Thyroid gland (tissue), 4 donors: ENCODE measurements around the gene PPP1R9A.

Experiments used
- POLR2A ChIP-seq, 2 donors: fragments of 450-650 bp; IDR thresholded peaks; one replicate each; pipeline ENCODE4 v1.6.1; 2017; ENCODE audit warnings: antibody characterized with exemption in 2 of 2, mild to moderate bottlenecking in 2 of 2, moderate library complexity in 1 of 2
- TF ChIP-seq, protein P1 (sequence below), 6 experiments: fragments of 200-600 bp in 3 of 6; fragments of 450-650 bp in 3 of 6; sonication (generic) in 3 of 6; IDR thresholded peaks; one replicate each; pipeline ENCODE4 v1.5.1; 2016 to 2019; ENCODE audit warnings: antibody characterized with exemption in 6 of 6, mild to moderate bottlenecking in 2 of 6, inconsistent platforms in 1 of 6, moderate library complexity in 1 of 6

DNA sequence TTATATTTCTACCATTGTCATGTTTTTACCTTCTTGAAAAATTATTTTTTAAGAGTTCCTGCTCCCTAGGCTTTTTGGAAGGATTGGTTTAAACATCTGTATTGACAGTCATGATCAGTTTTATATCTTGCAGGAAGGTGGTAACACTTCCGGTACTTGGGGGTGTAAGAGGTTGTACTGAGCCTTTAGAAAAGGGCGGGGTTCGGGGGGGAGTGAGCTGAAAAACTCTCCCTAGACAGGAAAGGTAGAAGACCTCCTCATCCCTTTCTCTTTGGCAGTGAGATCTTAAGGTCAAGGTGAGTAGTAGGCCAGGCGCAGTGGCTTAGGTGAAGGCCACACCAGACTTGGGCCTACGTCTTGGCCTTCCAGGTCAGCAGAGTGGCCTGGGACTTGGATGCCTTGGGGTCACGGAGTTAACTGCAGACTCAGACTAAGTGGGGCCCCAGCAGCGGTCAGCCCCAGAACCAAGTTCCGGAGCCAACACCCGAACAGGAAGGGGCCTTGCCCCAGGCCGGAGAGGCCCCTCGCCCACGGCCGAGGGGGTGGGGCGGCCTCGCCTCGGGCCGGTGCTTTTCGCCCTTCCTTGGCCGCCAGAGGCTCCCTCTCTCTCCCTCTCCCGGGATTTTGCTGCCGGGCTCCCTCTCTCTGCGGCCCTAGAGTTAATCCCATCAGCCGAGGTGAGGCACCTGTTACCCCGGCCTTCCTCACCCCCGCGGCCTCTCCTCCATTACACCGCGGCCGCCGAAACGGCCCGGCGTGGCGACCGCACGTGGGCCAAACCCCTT is at the start of gene PPP1R9A:
- TF ChIP-seq, protein P1, sequence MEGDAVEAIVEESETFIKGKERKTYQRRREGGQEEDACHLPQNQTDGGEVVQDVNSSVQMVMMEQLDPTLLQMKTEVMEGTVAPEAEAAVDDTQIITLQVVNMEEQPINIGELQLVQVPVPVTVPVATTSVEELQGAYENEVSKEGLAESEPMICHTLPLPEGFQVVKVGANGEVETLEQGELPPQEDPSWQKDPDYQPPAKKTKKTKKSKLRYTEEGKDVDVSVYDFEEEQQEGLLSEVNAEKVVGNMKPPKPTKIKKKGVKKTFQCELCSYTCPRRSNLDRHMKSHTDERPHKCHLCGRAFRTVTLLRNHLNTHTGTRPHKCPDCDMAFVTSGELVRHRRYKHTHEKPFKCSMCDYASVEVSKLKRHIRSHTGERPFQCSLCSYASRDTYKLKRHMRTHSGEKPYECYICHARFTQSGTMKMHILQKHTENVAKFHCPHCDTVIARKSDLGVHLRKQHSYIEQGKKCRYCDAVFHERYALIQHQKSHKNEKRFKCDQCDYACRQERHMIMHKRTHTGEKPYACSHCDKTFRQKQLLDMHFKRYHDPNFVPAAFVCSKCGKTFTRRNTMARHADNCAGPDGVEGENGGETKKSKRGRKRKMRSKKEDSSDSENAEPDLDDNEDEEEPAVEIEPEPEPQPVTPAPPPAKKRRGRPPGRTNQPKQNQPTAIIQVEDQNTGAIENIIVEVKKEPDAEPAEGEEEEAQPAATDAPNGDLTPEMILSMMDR (IDR thresholded peaks at IDR 0.05), result peak in 4 of 6 experiments; percentile 6 to 44 (median 42)
- TF ChIP-seq POLR2A (IDR thresholded peaks at IDR 0.05), result peak in 1 of 2 donors; percentile 19
